Nephron progenitor cell (in vitro differentiated cells): ENCODE results near the gene CZIB.

Source experiments
- DNase-seq: peaks from one replicate; pipeline ENCODE4 v3.0.0; 2021
- H3K27ac Mint-ChIP-seq: 2 replicates; pipeline ENCODE4 v1.8.0; 2021; ENCODE audit warnings: mild to moderate bottlenecking, moderate library complexity, mixed read lengths
- H3K27me3 Mint-ChIP-seq: 2 replicates; pipeline ENCODE4 v1.8.0; 2021; ENCODE audit warnings: mild to moderate bottlenecking, low read depth, mixed read lengths; ENCODE audit not compliant: poor library complexity
- H3K36me3 Mint-ChIP-seq: 2 replicates; pipeline ENCODE4 v1.8.0; 2021; ENCODE audit warnings: low read depth, mixed read lengths
- H3K4me1 Mint-ChIP-seq: 2 replicates; pipeline ENCODE4 v1.8.0; 2021; ENCODE audit warnings: mixed read lengths
- H3K4me3 Mint-ChIP-seq: 2 replicates; pipeline ENCODE4 v1.8.0; 2021; ENCODE audit warnings: mild to moderate bottlenecking, moderate library complexity, mixed read lengths
- H3K9me3 Mint-ChIP-seq: 2 replicates; pipeline ENCODE4 v1.8.0; 2021; ENCODE audit warnings: mild to moderate bottlenecking, moderate library complexity, mixed read lengths
- CTCF ChIP-seq: fragments of 200-600 bp; sonication (generic); IDR thresholded peaks from 2 replicates; pipeline ENCODE4 v1.5.0; 2021; ENCODE audit warnings: antibody characterized with exemption

CZIB gene

GRCh38 chr1:53220171-53220961 is at the start of gene CZIB:
CZIB (minus strand) TSS chr1:53220634; CDS start chr1:53220575, 59 bp downstream.
- Mint-ChIP-seq H3K27ac (peak within 1 kb of the TSS; percentile 83), H3K36me3 (peaks cover 9% of the 10 kb centered on the region), H3K4me3 (peak within 1 kb of the TSS; percentile 88), H3K27me3 (no peaks in the 10 kb centered on the region), H3K9me3 (no peaks in the 10 kb centered on the region), H3K4me1 (peaks cover 29% of the 10 kb centered on the region)
- no peak for TF ChIP-seq CTCF
- peak; percentile 96 for DNase-seq

GRCh38 chr1:53270107-53270506 is 49.7 kb upstream of the CZIB start:
- Mint-ChIP-seq H3K9me3 (no peaks in the 10 kb centered on the region), H3K27me3 (no peaks in the 10 kb centered on the region), H3K27ac (peak overlapping the region; percentile 5), H3K4me1 (peaks cover 8% of the 10 kb centered on the region), H3K4me3 (no peak overlapping the region), H3K36me3 (peaks cover 52% of the 10 kb centered on the region)
- DNase-seq, result no peak
- no peak for TF ChIP-seq CTCF

GRCh38 chr1:53267761-53268160 is 47.3 kb upstream of the CZIB start:
- Mint-ChIP-seq H3K27me3 (peaks cover 3% of the 10 kb centered on the region), H3K4me1 (peaks cover 3% of the 10 kb centered on the region), H3K4me3 (no peak overlapping the region), H3K27ac (no peak overlapping the region), H3K36me3 (peaks cover 55% of the 10 kb centered on the region), H3K9me3 (no peaks in the 10 kb centered on the region)
- DNase-seq, result no peak
- TF ChIP-seq CTCF, result no peak

- no peak for DNase-seq
- no peak for TF ChIP-seq CTCF
- Mint-ChIP-seq H3K4me1 (no peaks in the 10 kb centered on the region), H3K36me3 (peaks cover 43% of the 10 kb centered on the region), H3K27ac (no peak overlapping the region), H3K27me3 (peaks cover 3% of the 10 kb centered on the region), H3K9me3 (no peaks in the 10 kb centered on the region), H3K4me3 (no peak overlapping the region)
Observed at GRCh38 chr1:53266038-53266437, 45.6 kb upstream of the CZIB start.

GRCh38 chr1:53265581-53265980 is 45.1 kb upstream of the CZIB start:
- no peaks in the 10 kb centered on the region for H3K9me3 Mint-ChIP-seq
- no peak for TF ChIP-seq CTCF
- H3K27me3 Mint-ChIP-seq, result peaks cover 3% of the 10 kb centered on the region
- DNase-seq, result no peak
- H3K4me1 Mint-ChIP-seq, result no peaks in the 10 kb centered on the region
- no peak overlapping the region for H3K4me3 Mint-ChIP-seq
- peaks cover 42% of the 10 kb centered on the region for H3K36me3 Mint-ChIP-seq
- no peak overlapping the region for H3K27ac Mint-ChIP-seq

GRCh38 chr1:53264048-53264447 is 43.6 kb upstream of the CZIB start:
- Mint-ChIP-seq H3K27ac (no peak overlapping the region), H3K27me3 (peaks cover 3% of the 10 kb centered on the region), H3K36me3 (peaks cover 35% of the 10 kb centered on the region), H3K4me1 (no peaks in the 10 kb centered on the region), H3K9me3 (no peaks in the 10 kb centered on the region), H3K4me3 (no peak overlapping the region)
- TF ChIP-seq CTCF, result no peak
- DNase-seq, result no peak
